ENCODE data around the gene CFTR.

DNA sequence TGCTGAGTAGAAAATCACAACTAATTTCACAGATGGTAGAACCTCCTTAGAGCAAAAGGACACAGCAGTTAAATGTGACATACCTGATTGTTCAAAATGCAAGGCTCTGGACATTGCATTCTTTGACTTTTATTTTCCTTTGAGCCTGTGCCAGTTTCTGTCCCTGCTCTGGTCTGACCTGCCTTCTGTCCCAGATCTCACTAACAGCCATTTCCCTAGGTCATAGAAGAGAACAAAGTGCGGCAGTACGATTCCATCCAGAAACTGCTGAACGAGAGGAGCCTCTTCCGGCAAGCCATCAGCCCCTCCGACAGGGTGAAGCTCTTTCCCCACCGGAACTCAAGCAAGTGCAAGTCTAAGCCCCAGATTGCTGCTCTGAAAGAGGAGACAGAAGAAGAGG is 186.9 kb downstream of the CFTR start:
- no peak for TF ChIP-seq CTCF (optimal IDR thresholded peaks at IDR 0.05 in 1 of 3, IDR thresholded peaks at IDR 0.05 in 1 of 3, conservative IDR thresholded peaks at IDR 0.05 in 1 of 3; ENCODE audit: extremely low read depth in 1 of 3, insufficient read depth in 2 of 3, low read length in 3 of 3)
- no peak for TF ChIP-seq EZH2 (IDR thresholded peaks at IDR 0.05; ENCODE audit: low read length)

All from keratinocyte (primary cell).